Omental fat pad (tissue), 4 donors: Measurements from ENCODE around the gene CCM2. TPM values are rescaled to one million over a fixed set of nuclear protein-coding genes. Genes with fewer than 3 reads are reported as not detected.

Source experiments
- ATAC-seq: fragments of 150-250 bp; one replicate; pipeline ENCODE4 v1.9.1; 2016; ENCODE audit warnings: mild to moderate bottlenecking, moderate library complexity; ENCODE audit not compliant: low FRiP score
- DNase-seq: peaks from one replicate; pipeline ENCODE4 v3.0.0-alpha.2; 2019; ENCODE audit warnings: low spot score
- CTCF ChIP-seq, 3 donors: fragments of 450-650 bp; IDR thresholded peaks; one replicate each; pipeline ENCODE4 v1.5.1; 2016 to 2017; ENCODE audit warnings: antibody characterized with exemption in 3 of 3, mild to moderate bottlenecking in 3 of 3, moderate library complexity in 2 of 3
- total RNA-seq, 4 donors: library from RNA; depleted of rRNA; stranded (reverse); fragments of >200 nt; gene quantifications; one replicate each; pipeline ENCODE4 v1.1.0, GENCODE V29; 2016

The CCM2 gene
- total RNA-seq, 4 donors from 2014 or later, result 40.5 to 61.7 (median 57.6) TPM

GRCh38 chr7:45071528-45071927, 71.5 kb downstream of the CCM2 start:
- TF ChIP-seq CTCF (IDR thresholded peaks at IDR 0.05), result no peak
- ATAC-seq (no peak), DNase-seq (no peak)

GRCh38 chr7:45072131-45073030, 72.4 kb downstream of the CCM2 start:
- no peak for ATAC-seq
- TF ChIP-seq CTCF (IDR thresholded peaks at IDR 0.05), result no peak
- no peak for DNase-seq

- ATAC-seq, result no peak
- TF ChIP-seq CTCF (IDR thresholded peaks at IDR 0.05), result no peak
- no peak for DNase-seq
Measured at GRCh38 chr7:45073031-45073785, 73.2 kb downstream of the CCM2 start.

- ATAC-seq, result no peak
- DNase-seq, result no peak
- no peak for TF ChIP-seq CTCF (IDR thresholded peaks at IDR 0.05)
Measured at GRCh38 chr7:45073786-45074527, 74.0 kb downstream of the CCM2 start.

- ATAC-seq, result no peak
- no peak for TF ChIP-seq CTCF (IDR thresholded peaks at IDR 0.05)
- DNase-seq, result no peak
Measured at GRCh38 chr7:45074528-45075354, 74.7 kb downstream of the CCM2 start.

- no peak for DNase-seq
- ATAC-seq, result no peak
- no peak for TF ChIP-seq CTCF (IDR thresholded peaks at IDR 0.05)
Measured at GRCh38 chr7:45075355-45075644, 75.3 kb downstream of the CCM2 start.
